Activated CD8-positive, alpha-beta memory T cell treated with anti-CD3 and anti-CD28 coated beads for 48 hours (primary cell): ENCODE data around the gene C3orf18.
"Not testable (repeated sequence)": the region's sequence is repeated elsewhere in the genome, so short reads cannot be mapped to it uniquely, and the experiment has no call there.

ENCODE experiments used
- DNase-seq, 3 experiments: peaks; one replicate each; pipeline ENCODE4 v3.0.0-alpha.2; 2020; ENCODE audit warnings: low read depth in 2 of 3, low spot score in 2 of 3

C3orf18 gene

GRCh38 chr3:50525191-50525910, 42.2 kb downstream of the C3orf18 start:
- DNase-seq = no peak

GRCh38 chr3:50524746-50525145, 42.8 kb downstream of the C3orf18 start:
- DNase-seq = no peak

GRCh38 chr3:50523279-50523811, 44.2 kb downstream of the C3orf18 start:
- DNase-seq = no peak

- no peak for DNase-seq
Observed at GRCh38 chr3:50521572-50521971, 46.0 kb downstream of the C3orf18 start.

GRCh38 chr3:50520849-50521248, 46.7 kb downstream of the C3orf18 start:
- no peak for DNase-seq

- DNase-seq = peak; percentile 42 to 69 (median 57)
Observed at GRCh38 chr3:50519471-50520089, 48.0 kb downstream of the C3orf18 start.

- no peak for DNase-seq
Observed at GRCh38 chr3:50518436-50518835, 49.1 kb downstream of the C3orf18 start.

GRCh38 chr3:50517721-50518206, 49.8 kb downstream of the C3orf18 start:
- DNase-seq = no peak

- no peak for DNase-seq
Observed at GRCh38 chr3:50516440-50516871, 51.1 kb downstream of the C3orf18 start.

- DNase-seq = no peak
Observed at GRCh38 chr3:50515565-50516439, 51.7 kb downstream of the C3orf18 start.

- DNase-seq = not testable (repeated sequence)
Observed at GRCh38 chr3:50512908-50513307, 54.6 kb downstream of the C3orf18 start.

- no peak for DNase-seq
Observed at GRCh38 chr3:50512131-50512530, 55.4 kb downstream of the C3orf18 start.

GRCh38 chr3:50510325-50510724, 57.2 kb downstream of the C3orf18 start:
- DNase-seq = no peak

GRCh38 chr3:50509715-50510114, 57.8 kb downstream of the C3orf18 start:
- no peak for DNase-seq

GRCh38 chr3:50508821-50509220, 58.7 kb downstream of the C3orf18 start:
- DNase-seq = no peak
